ENCODE results near the gene CDH23. TPM values are rescaled to one million over a fixed set of nuclear protein-coding genes. Genes with fewer than 3 reads are reported as not detected.
A peak's percentile ranks its signal among the peaks of the same experiment; 100 is the strongest.

The CDH23 gene
- total and polyA plus RNA-seq, 2 of the 8 experiments (the other 6 are each of a cell fraction or from before 2014, with no cell fraction given), result 1.9 to 4.9 TPM

DNA sequence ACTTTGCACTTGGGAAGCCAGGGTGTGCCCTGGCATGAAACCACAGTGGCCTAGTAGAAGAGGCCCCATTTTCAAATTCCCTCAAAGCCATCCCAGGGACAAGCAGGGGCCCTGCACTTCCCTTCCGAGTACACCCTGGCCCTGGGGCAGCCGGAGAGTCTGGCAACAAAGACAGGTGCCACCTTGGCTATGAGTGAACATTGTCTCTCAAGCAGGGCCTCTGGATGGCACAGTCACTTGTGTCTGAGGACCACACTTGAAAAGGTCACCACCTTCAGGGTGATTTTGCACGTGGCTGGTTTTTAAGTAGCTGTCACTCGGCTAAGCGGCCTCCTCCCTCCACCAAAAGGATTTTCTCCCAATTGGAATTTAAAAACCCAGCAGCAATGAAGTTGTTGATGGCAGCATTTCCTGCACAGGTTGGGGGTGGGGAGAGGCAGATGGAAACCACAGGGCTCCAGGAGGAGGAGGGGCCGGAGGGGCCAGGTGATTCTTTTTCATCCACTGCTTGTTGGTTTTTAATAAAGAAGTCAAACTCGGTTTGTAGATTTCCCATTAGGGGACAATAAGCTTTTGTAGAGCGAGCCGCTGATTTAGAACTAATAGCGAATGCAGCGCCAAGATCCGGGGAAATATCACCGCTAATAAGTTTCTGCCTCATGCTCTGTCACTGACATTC lies 289.0 kb downstream of the CDH23 start:
- Histone ChIP-seq H3K56ac (replicated peaks; ENCODE audit: insufficient read length, low read depth, low read length) (no peak overlapping the region), H3K27me3 (replicated peaks in 1 of 4; ENCODE audit: control insufficient read depth in 3 of 4, extremely low read depth in 1 of 4, insufficient read depth in 3 of 4, low read length in 3 of 4) (no peaks in the 10 kb centered on the region; a peak in 1 of 7 replicates), H4K91ac (replicated peaks; ENCODE audit: insufficient read length, low read length) (peak overlapping the region; percentile 36), H2AFZ (ENCODE audit: low read length) (no peak overlapping the region), H3K23me2 (ENCODE audit: low read depth, low read length) (no peaks in the 10 kb centered on the region), H3K4me2 (ENCODE audit: insufficient read depth in 1 of 2, low read depth in 2 of 2, low read length in 2 of 2) (peak overlapping the region in 1 of 2 experiments; percentile 16; a peak in 1 of 4 replicates), H3K36me3 (ENCODE audit: control insufficient read depth in 2 of 4, insufficient read depth in 4 of 4, low read length in 3 of 4) (no peaks in the 10 kb centered on the region), H2AK5ac (ENCODE audit: low read depth, low read length) (peak overlapping the region; percentile 42; the same call in 1 of the 2 replicates), H3K14ac (ENCODE audit: insufficient read length) (no peak overlapping the region), H3K4ac (replicated peaks; ENCODE audit: insufficient read length, low read depth, low read length) (peak overlapping the region; percentile 14), H3K23ac (ENCODE audit: insufficient read length) (no peak overlapping the region), H2BK15ac (ENCODE audit: low read length) (peak overlapping the region; percentile 33; the same call in 1 of the 2 replicates), H4K5ac (ENCODE audit: insufficient read length, low read depth, low read length) (no peak overlapping the region), H3K18ac (ENCODE audit: extremely low read depth, low read length) (0 out of 2 replicates have a peak overlapping the region, but pooled peaks have one; percentile 66), H4K8ac (ENCODE audit: extremely low read depth, insufficient read depth, low read length) (peak overlapping the region; percentile 58), H3K4me3 (ENCODE audit: extremely low read depth in 1 of 4, insufficient read depth in 2 of 4, low read depth in 3 of 4, low read length in 4 of 4) (no peak overlapping the region), H3K9ac (replicated peaks in 1 of 4; ENCODE audit: extremely low read depth in 1 of 4, low read depth in 3 of 4, low read length in 3 of 4) (no peak overlapping the region; a peak in 1 of 7 replicates), H4K20me1 (replicated peaks in 1 of 2; ENCODE audit: control insufficient read depth in 1 of 2, insufficient read depth in 2 of 2, low read length in 2 of 2) (no peaks in the 10 kb centered on the region), H3K9me3 (ENCODE audit: insufficient read depth in 2 of 2, low read depth in 1 of 2, low read length in 1 of 2) (peaks cover 0 to 2% of the 10 kb centered on the region in 2 experiments; a peak in 1 of 4 replicates), H2BK5ac (ENCODE audit: low read depth, low read length) (peak overlapping the region; percentile 37; the same call in 1 of the 2 replicates), H2BK120ac (replicated peaks; ENCODE audit: low read depth, low read length) (no peak overlapping the region), H2BK20ac (ENCODE audit: low read length) (0 out of 2 replicates have a peak overlapping the region, but pooled peaks have one; percentile 55), H3K4me1 (replicated peaks in 1 of 4; ENCODE audit: control insufficient read depth in 3 of 4, insufficient read depth in 4 of 4, low read length in 3 of 4) (peaks cover 7 to 25% (median 9%) of the 10 kb centered on the region in 4 experiments), H2BK12ac (ENCODE audit: low read depth, low read length) (peak overlapping the region; percentile 56; the same call in 1 of the 2 replicates), H3K27ac (ENCODE audit: low read depth, low read length) (0 out of 2 replicates have a peak overlapping the region, but pooled peaks have one; percentile 5), H3K79me1 (ENCODE audit: low read depth, low read length) (no peaks in the 10 kb centered on the region), H3K79me2 (ENCODE audit: control insufficient read depth in 1 of 2, insufficient read depth in 2 of 2, low read length in 2 of 2) (no peaks in the 10 kb centered on the region)
- DNase-seq (ENCODE audit: low read depth in 1 of 2, low spot score in 2 of 2) (no peak), FAIRE-seq (no peak)
- CTCF ChIA-PET (ENCODE audit: partially characterized antibody), result interaction anchor here (0.6 to 5.5 kb wide), 21 partner anchors 9 to 368 kb away, joined by 3 to 63 read pairs (median 5); partner anchors contain the start of gene SLC29A3
- TF ChIP-seq NANOG (IDR thresholded peaks at IDR 0.05; ENCODE audit: insufficient read depth, low read depth, low read length, poor library complexity, severe bottlenecking), result no peak
- TF ChIP-seq, protein P1, sequence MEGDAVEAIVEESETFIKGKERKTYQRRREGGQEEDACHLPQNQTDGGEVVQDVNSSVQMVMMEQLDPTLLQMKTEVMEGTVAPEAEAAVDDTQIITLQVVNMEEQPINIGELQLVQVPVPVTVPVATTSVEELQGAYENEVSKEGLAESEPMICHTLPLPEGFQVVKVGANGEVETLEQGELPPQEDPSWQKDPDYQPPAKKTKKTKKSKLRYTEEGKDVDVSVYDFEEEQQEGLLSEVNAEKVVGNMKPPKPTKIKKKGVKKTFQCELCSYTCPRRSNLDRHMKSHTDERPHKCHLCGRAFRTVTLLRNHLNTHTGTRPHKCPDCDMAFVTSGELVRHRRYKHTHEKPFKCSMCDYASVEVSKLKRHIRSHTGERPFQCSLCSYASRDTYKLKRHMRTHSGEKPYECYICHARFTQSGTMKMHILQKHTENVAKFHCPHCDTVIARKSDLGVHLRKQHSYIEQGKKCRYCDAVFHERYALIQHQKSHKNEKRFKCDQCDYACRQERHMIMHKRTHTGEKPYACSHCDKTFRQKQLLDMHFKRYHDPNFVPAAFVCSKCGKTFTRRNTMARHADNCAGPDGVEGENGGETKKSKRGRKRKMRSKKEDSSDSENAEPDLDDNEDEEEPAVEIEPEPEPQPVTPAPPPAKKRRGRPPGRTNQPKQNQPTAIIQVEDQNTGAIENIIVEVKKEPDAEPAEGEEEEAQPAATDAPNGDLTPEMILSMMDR (IDR thresholded peaks at IDR 0.05; ENCODE audit: control extremely low read depth in 1 of 3, insufficient read depth in 1 of 3, low read depth in 1 of 3, low read length in 3 of 3), result no peak
- TF ChIP-seq, protein P2, sequence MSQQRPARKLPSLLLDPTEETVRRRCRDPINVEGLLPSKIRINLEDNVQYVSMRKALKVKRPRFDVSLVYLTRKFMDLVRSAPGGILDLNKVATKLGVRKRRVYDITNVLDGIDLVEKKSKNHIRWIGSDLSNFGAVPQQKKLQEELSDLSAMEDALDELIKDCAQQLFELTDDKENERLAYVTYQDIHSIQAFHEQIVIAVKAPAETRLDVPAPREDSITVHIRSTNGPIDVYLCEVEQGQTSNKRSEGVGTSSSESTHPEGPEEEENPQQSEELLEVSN (IDR thresholded peaks at IDR 0.05), result 0 out of 2 replicates have a peak, but pooled peaks have one; percentile 15
- TF ChIP-seq CBX5 (IDR thresholded peaks at IDR 0.05; ENCODE audit: low read depth, low read length), result no peak
- WGBS, 2 experiments (ENCODE audit: extremely low coverage in 1 of 2, insufficient coverage in 1 of 2, insufficient read length in 1 of 2, insufficient replicate concordance in 2 of 2, low coverage in 1 of 2, low lambda C conversion rate in 2 of 2, missing lambda C conversion rate in 1 of 2), result 75% methylated on average over 13 of the region's 13 CpGs; no CpG with 5 or more reads in 1 of the 2 experiments
- POLR2A ChIA-PET (ENCODE audit: partially characterized antibody), result interaction anchor here (0.9 to 1.2 kb wide), 3 partner anchors 9 to 24 kb away, joined by 3 read pairs; no protein-coding TSS in a partner anchor
